Cardiac fibroblast (primary cell): Measurements from ENCODE around the gene SAYSD1.

ENCODE experiments used
- DNase-seq, 2 donors: peaks; one replicate each; pipeline versions ENCODE4 v3.0.0 to v3.0.0-alpha.2; 2010; ENCODE audit warnings: low read depth in 2 of 2
- H3K4me3 ChIP-seq, 2 donors: replicated peaks in 1 of 2; 1 replicate in 1 of 2; 2 replicates in 1 of 2; pipeline ENCODE4 v1.5.1; 2011; ENCODE audit warnings: low read depth in 2 of 2, low read length in 2 of 2, mild to moderate bottlenecking in 2 of 2, moderate library complexity in 1 of 2
- CTCF ChIP-seq: IDR thresholded peaks from one replicate; pipeline ENCODE4 v1.5.1; 2011; ENCODE audit warnings: low read depth, mild to moderate bottlenecking, low read length, inconsistent platforms

SAYSD1 gene

GRCh38 chr6:39068391-39068790, 46.6 kb downstream of the SAYSD1 start:
- no peak for DNase-seq
- no peak for TF ChIP-seq CTCF
- no peak overlapping the region for H3K4me3 ChIP-seq

- H3K4me3 ChIP-seq: no peak overlapping the region
- no peak for DNase-seq
- no peak for TF ChIP-seq CTCF
These were observed 49.4 kb downstream of the SAYSD1 start for GRCh38 chr6:39065561-39065960.

- no peak for TF ChIP-seq CTCF
- no peak overlapping the region for H3K4me3 ChIP-seq
- no peak for DNase-seq
These were observed 51.5 kb downstream of the SAYSD1 start for GRCh38 chr6:39063526-39063925.

- H3K4me3 ChIP-seq: no peak overlapping the region
- no peak for DNase-seq
- no peak for TF ChIP-seq CTCF
These were observed 52.8 kb downstream of the SAYSD1 start for GRCh38 chr6:39062014-39062740.

GRCh38 chr6:39061588-39061987, 53.4 kb downstream of the SAYSD1 start:
- no peak for TF ChIP-seq CTCF
- no peak for DNase-seq
- no peak overlapping the region for H3K4me3 ChIP-seq

- DNase-seq: no peak
- no peak for TF ChIP-seq CTCF
- no peak overlapping the region for H3K4me3 ChIP-seq
These were observed 53.8 kb downstream of the SAYSD1 start for GRCh38 chr6:39061182-39061581.
